HepG2 (cell line): ENCODE data around the gene METTL15. TPM values are rescaled to one million over a fixed set of nuclear protein-coding genes. Genes with fewer than 3 reads are reported as not detected.

Source experiments
- ATAC-seq: fragments of 200-7000 bp; cut with Tn5 transposase; 3 replicates; pipeline ENCODE4 v1.9.1; 2020; ENCODE audit warnings: mild to moderate bottlenecking, moderate library complexity
- BruUV-seq: library from RNA; stranded (reverse); fragments of 400-500 nt; replicated peaks from 2 replicates; lab custom pipeline; 2021; lab: Mats Ljungman, UMichigan
- CTCF ChIA-PET: fragments of 300-600 bp; formaldehyde crosslinking; extraction: SDS; loops from one replicate; lab custom pipeline; 2021; ENCODE audit warnings: low total read pairs, inconsistent platforms, low intra/inter-chr PET ratio; lab: Yijun Ruan, JAX
- POLR2A ChIA-PET: fragments of 350-600 bp; sonication (Branson Sonifier 250); formaldehyde crosslinking; loops from one replicate; lab custom pipeline; 2020; ENCODE audit warnings: antibody characterized with exemption, inconsistent platforms; lab: Yijun Ruan, JAX
- DNase-seq: peaks from one replicate; pipeline ENCODE4 v3.0.0-alpha.2; 2015; ENCODE audit warnings: low spot score
- FAIRE-seq: peaks from 3 replicates; lab custom pipeline; 2011; peaks lifted over from hg19 to GRCh38; lab: Jason Lieb, UNC
- H2AFZ ChIP-seq: one replicate; pipeline ENCODE4 v1.6.1; 2011; ENCODE audit warnings: low read length, inconsistent platforms
- H3K27ac ChIP-seq: fragments of 300-600 bp; 3 replicates; pipeline ENCODE4 v1.8.0; 2011; ENCODE audit warnings: mixed run types, mild to moderate bottlenecking, mixed read lengths, low read length, inconsistent platforms; ENCODE audit not compliant: insufficient read depth; ENCODE audit errors: extremely low read length
- H3K27me3 ChIP-seq, 2 experiments: fragments of 200-600 bp in 1 of 2; 2 replicates in 1 of 2; 3 replicates in 1 of 2; pipeline versions ENCODE4 v1.6.0 to v1.8.0; 2011; ENCODE audit warnings: low read length in 2 of 2, mild to moderate bottlenecking in 2 of 2, moderate library complexity in 2 of 2, inconsistent platforms in 1 of 2; ENCODE audit not compliant: insufficient read depth in 2 of 2, control insufficient read depth in 1 of 2
- H3K36me3 ChIP-seq, 2 experiments: fragments of 200-600 bp in 1 of 2; replicated peaks in 1 of 2; 2 replicates in 1 of 2; 3 replicates in 1 of 2; pipeline versions ENCODE4 v1.5.1 to v1.8.0; 2011; ENCODE audit warnings: low read length in 2 of 2, inconsistent platforms in 1 of 2; ENCODE audit not compliant: insufficient read depth in 2 of 2, control insufficient read depth in 1 of 2
- H3K4me1 ChIP-seq: 2 replicates; pipeline ENCODE4 v1.5.1; 2012; ENCODE audit warnings: low read length, inconsistent platforms; ENCODE audit not compliant: insufficient read depth
- H3K4me2 ChIP-seq: 2 replicates; pipeline ENCODE4 v1.6.0; 2011; ENCODE audit warnings: low read depth, low read length, inconsistent platforms
- H3K4me3 ChIP-seq, 3 experiments: fragments of 200-600 bp in 1 of 3; sonication (generic), shearing (Covaris generic) in 1 of 3; replicated peaks in 1 of 3; 2 replicates each; pipeline ENCODE4 v1.5.1; 2011 to 2016; ENCODE audit warnings: low read length in 3 of 3, inconsistent platforms in 2 of 3, low read depth in 2 of 3, mild to moderate bottlenecking in 2 of 3, control low read depth in 1 of 3, mixed read lengths in 1 of 3; ENCODE audit not compliant: insufficient read depth in 1 of 3
- H3K79me2 ChIP-seq: one replicate; pipeline ENCODE4 v1.6.1; 2011; ENCODE audit warnings: low read length, inconsistent platforms; ENCODE audit not compliant: insufficient read depth
- H3K9ac ChIP-seq: 2 replicates; pipeline ENCODE4 v1.6.0; 2011; ENCODE audit warnings: mild to moderate bottlenecking, low read depth, low read length, inconsistent platforms; ENCODE audit not compliant: insufficient read depth
- H3K9me3 ChIP-seq: 2 replicates; pipeline ENCODE4 v1.5.1; 2012; ENCODE audit warnings: mild to moderate bottlenecking, low read length
- H4K20me1 ChIP-seq: 2 replicates; pipeline ENCODE4 v1.6.0; 2011; ENCODE audit warnings: inconsistent platforms, mild to moderate bottlenecking, low read length, moderate library complexity; ENCODE audit not compliant: insufficient read depth
- CEBPB ChIP-seq: IDR thresholded peaks from 2 replicates; pipeline ENCODE4 v1.6.1; 2011; ENCODE audit warnings: low read depth, low read length, improper control_type of control experiment, borderline replicate concordance
- MAFK ChIP-seq, 2 experiments: IDR thresholded peaks in 1 of 2; conservative IDR thresholded peaks in 1 of 2; 2 replicates each; pipeline ENCODE4 v1.6.1; 2011; ENCODE audit warnings: improper control_type of control experiment in 2 of 2, low read length in 2 of 2
- RELA ChIP-seq: sonication (generic); formaldehyde crosslinking; IDR thresholded peaks from 2 replicates; pipeline ENCODE4 v1.4.0; 2020; ENCODE audit warnings: missing genetic modification reagents
- ZFP82 ChIP-seq: sonication (generic); formaldehyde crosslinking; IDR thresholded peaks from 2 replicates; pipeline ENCODE4 v1.5.1; 2020; ENCODE audit warnings: mild to moderate bottlenecking, missing genetic modification reagents, borderline replicate concordance
- WGBS: methylation state at CpG from one replicate; pipeline ENCODE4 v1.1.6; 2017; ENCODE audit warnings: low lambda C conversion rate; 5-methylcytosine and 5-hydroxymethylcytosine counted together
- in situ Hi-C: cut with HindIII; loops from 2 replicates; pipeline ENCODE4 v1.10.0; 2017; ENCODE audit warnings: low pct_unique_long_range_greater_than_20kb; ENCODE audit not compliant: extremely low pct_ligation_motif_present
- intact Hi-C: fragments of 100-400 bp; cut with micrococcal nuclease; formaldehyde crosslinking; loops from one replicate; pipeline ENCODE4 v1.10.0; 2022; ENCODE audit not compliant: unreplicated experiment
- polyA plus RNA-seq, 8 experiments: library from polyadenylated mRNA; depleted of rRNA in 3 of 8; stranded (reverse) in 7 of 8; unstranded in 1 of 8; fragments of >200 nt; fragmentation: Illumina TruSeq in 4 of 8; extraction: Trizol in 4 of 8; gene quantifications; 2 replicates each; pipeline versions ENCODE4 v1.2.1 to v1.2.3, GENCODE V29; 2011 to 2016; ENCODE audit warnings: low read depth in 4 of 8, missing spikeins in 1 of 8, mixed read lengths in 1 of 8; ENCODE audit not compliant: insufficient read depth in 1 of 8
- total RNA-seq, 5 experiments: library from RNA; depleted of rRNA; stranded (reverse); fragments of >200 nt; fragmentation: Illumina TruSeq; extraction: Trizol; gene quantifications; 2 replicates each; pipeline ENCODE4 v1.2.3, GENCODE V29; 2016; ENCODE audit warnings: low read depth in 1 of 5

METTL15 gene
- total and polyA plus RNA-seq, 2 of the 13 experiments (the other 11 are each of a cell fraction or from before 2014, with no cell fraction given): 6.5 to 14.0 TPM

DNA sequence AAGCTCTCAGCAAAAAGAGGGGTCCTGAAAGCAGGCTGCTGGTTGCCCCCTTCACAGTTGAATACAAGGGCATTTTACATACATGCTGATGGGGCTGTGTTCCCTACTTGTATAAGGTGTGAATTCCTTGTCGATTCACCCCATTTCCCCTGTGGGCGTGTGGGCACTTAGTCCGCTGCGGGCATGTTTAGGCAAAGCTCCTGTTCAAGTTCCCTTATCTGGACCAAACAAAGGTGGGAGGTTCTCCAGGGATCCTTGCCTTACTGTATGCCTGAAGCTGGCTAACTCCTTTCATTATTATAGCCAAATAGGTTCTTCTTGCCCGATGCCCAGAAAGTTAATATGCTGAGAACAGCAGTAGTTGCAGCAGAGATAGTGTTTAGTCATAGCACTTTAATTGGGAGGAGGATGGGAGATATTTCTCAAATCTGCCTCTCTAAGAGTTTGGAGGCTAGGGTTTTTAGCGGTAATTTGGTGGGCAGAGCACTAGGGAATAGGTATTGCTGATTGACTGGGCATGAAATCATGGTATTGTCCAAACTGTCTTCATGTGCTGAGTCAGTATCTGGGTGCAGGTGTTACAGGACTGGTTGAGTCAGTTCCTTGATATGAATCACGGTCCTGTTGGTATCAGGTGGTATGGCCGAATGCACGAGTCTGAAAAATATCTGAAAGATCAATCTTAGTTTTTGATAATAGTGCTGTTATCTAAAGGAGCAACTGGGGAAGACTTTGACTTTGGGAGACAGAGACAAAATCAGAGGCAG, 32.7 kb downstream of the METTL15 start:
- H4K20me1 ChIP-seq: no peaks in the 10 kb centered on the region
- 0 out of 2 replicates have a peak, but pooled peaks cover 6% of the 10 kb centered on the region for H3K4me1 ChIP-seq
- no peak overlapping the region for H3K9ac ChIP-seq
- 100% methylated on average over 8 of the region's 9 CpGs for WGBS
- intact Hi-C loops (no loop called here), in situ Hi-C loops (no loop called here)
- H3K4me2 ChIP-seq: no peak overlapping the region
- ChIA-PET POLR2A (no interaction called here), CTCF (no interaction called here)
- TF ChIP-seq MAFK (conservative IDR thresholded peaks at IDR 0.05 in 1 of 2, IDR thresholded peaks at IDR 0.05 in 1 of 2; ENCODE audit: low read length in 2 of 2) (0 out of 4 replicates have a peak, but pooled peaks of 1 of the 2 experiments have one; percentile 0), RELA (CRISPR knock-in tag) (no peak)
- no peak overlapping the region for H2AFZ ChIP-seq
- DNase-seq: no peak
- no peak overlapping the region for H3K4me3 ChIP-seq
- BruUV-seq: no TSS peak
- ATAC-seq: no peak
- H3K27ac ChIP-seq: no peak overlapping the region
- H3K36me3 ChIP-seq: 0 out of 5 replicates have a peak, but pooled peaks cover 0 to 3% of the 10 kb centered on the region in 2 experiments
- H3K9me3 ChIP-seq: peaks cover 18% of the 10 kb centered on the region
- H3K27me3 ChIP-seq: no peaks in the 10 kb centered on the region
- FAIRE-seq: no peak
- H3K79me2 ChIP-seq: no peaks in the 10 kb centered on the region

DNA sequence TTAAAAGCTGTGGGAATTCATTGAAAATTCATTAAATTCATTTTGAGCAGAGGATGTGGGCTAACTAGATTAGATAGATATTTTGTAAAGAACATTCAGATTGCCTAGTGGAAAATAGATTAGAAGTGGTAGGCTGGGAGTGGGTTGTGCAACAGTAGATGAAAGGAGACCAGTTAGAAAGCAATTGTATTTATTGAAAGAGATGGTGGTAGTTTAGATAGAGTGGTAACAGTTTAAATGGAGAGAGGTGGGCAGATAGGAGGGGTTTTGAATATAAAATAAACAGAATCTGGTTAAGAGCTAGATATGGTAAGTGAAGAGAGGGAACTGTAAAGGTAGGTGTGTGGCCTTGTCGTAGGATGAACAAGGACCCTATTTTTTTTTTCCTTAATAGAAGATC, 34.5 kb downstream of the METTL15 start:
- in situ Hi-C loops: no loop called here
- no peak overlapping the region for H3K27ac ChIP-seq
- no peak for DNase-seq
- ATAC-seq: no peak
- no peak overlapping the region for H3K4me3 ChIP-seq
- no peak overlapping the region for H3K4me2 ChIP-seq
- intact Hi-C loops: no loop called here
- H3K4me1 ChIP-seq: 0 out of 2 replicates have a peak, but pooled peaks cover 6% of the 10 kb centered on the region
- CTCF ChIA-PET: no interaction called here
- H3K9ac ChIP-seq: no peak overlapping the region
- WGBS: 100% methylated on average over 1 of the region's 1 CpG
- no peak overlapping the region for H2AFZ ChIP-seq
- TF ChIP-seq ZFP82 (no peak), CEBPB (peak; percentile 20; the same call in 1 of the 2 replicates)
- peaks cover 8% of the 10 kb centered on the region for H3K9me3 ChIP-seq
- H3K36me3 ChIP-seq: 0 out of 5 replicates have a peak, but pooled peaks cover 0 to 2% of the 10 kb centered on the region in 2 experiments
- no peak for FAIRE-seq
- no peaks in the 10 kb centered on the region for H3K27me3 ChIP-seq
- no TSS peak for BruUV-seq
- POLR2A ChIA-PET: no interaction called here
- H3K79me2 ChIP-seq: no peaks in the 10 kb centered on the region
- H4K20me1 ChIP-seq: no peaks in the 10 kb centered on the region
